SK-N-SH treated with all-trans-retinoic acid at 6 μM for 48 hours (cell line): ENCODE measurements around the gene HOXA7.

Experiments used
- ATAC-seq: fragments of 200-7000 bp; cut with Tn5 transposase; 3 replicates; pipeline ENCODE4 v1.9.1; 2020; ENCODE audit warnings: mild to moderate bottlenecking, moderate library complexity
- ARNTL ChIP-seq: fragments of 450-650 bp; formaldehyde crosslinking; IDR thresholded peaks from 2 replicates; pipeline ENCODE4 v1.5.0; 2020; ENCODE audit warnings: low read depth, mild to moderate bottlenecking, moderate library complexity, borderline replicate concordance
- BACH2 ChIP-seq: fragments of 250-450 bp; sonication (Bioruptor Pico); IDR thresholded peaks from 2 replicates; pipeline ENCODE4 v1.9.0; 2021; ENCODE audit warnings: mild to moderate bottlenecking, borderline replicate concordance
- CSDC2 ChIP-seq: fragments of 250-450 bp; sonication (Bioruptor Pico); IDR thresholded peaks from 2 replicates; pipeline ENCODE4 v1.5.0; 2020; ENCODE audit warnings: mild to moderate bottlenecking, moderate library complexity
- ESRRG ChIP-seq: fragments of 250-450 bp; sonication (Bioruptor Pico); IDR thresholded peaks from 2 replicates; pipeline ENCODE4 v1.6.1; 2021; ENCODE audit warnings: mild to moderate bottlenecking
- GLIS3 ChIP-seq: fragments of 250-450 bp; sonication (Bioruptor Pico); IDR thresholded peaks from 2 replicates; pipeline ENCODE4 v1.5.0; 2020; ENCODE audit warnings: mild to moderate bottlenecking, moderate library complexity
- ISL1 ChIP-seq: fragments of 250-450 bp; sonication (Bioruptor Pico); IDR thresholded peaks from 2 replicates; pipeline ENCODE4 v2.1.2; 2022; ENCODE audit warnings: mild to moderate bottlenecking, moderate library complexity
- OSR1 ChIP-seq: fragments of 250-450 bp; sonication (Bioruptor Pico); IDR thresholded peaks from 2 replicates; pipeline ENCODE4 v1.8.0; 2022; ENCODE audit warnings: moderate library complexity, mild to moderate bottlenecking, inconsistent platforms
- PPARA ChIP-seq: fragments of 250-450 bp; sonication (Bioruptor Pico); IDR thresholded peaks from 2 replicates; pipeline ENCODE4 v1.5.0; 2020; ENCODE audit warnings: mild to moderate bottlenecking, borderline replicate concordance
- SNAI2 ChIP-seq: fragments of 250-450 bp; sonication (Bioruptor Pico); IDR thresholded peaks from 2 replicates; pipeline ENCODE4 v1.5.0; 2020; ENCODE audit warnings: mild to moderate bottlenecking, moderate library complexity
- TOX ChIP-seq: fragments of 250-450 bp; sonication (Bioruptor Pico); IDR thresholded peaks from 2 replicates; pipeline ENCODE4 v1.8.0; 2021; ENCODE audit warnings: mild to moderate bottlenecking, moderate library complexity, borderline replicate concordance
- ZC3H10 ChIP-seq: fragments of 250-450 bp; sonication (Bioruptor Pico); IDR thresholded peaks from 2 replicates; pipeline ENCODE4 v1.5.1; 2021; ENCODE audit warnings: mild to moderate bottlenecking, moderate library complexity
- ZFP3 ChIP-seq: fragments of 250-450 bp; sonication (Bioruptor Pico); IDR thresholded peaks from 2 replicates; pipeline ENCODE4 v1.5.0; 2020; ENCODE audit warnings: mild to moderate bottlenecking, moderate library complexity
- ZFP30 ChIP-seq: fragments of 450-650 bp; formaldehyde crosslinking; IDR thresholded peaks from 2 replicates; pipeline ENCODE4 v1.5.0; 2022; ENCODE audit warnings: mild to moderate bottlenecking, moderate library complexity
- ZNF565 ChIP-seq: fragments of 450-650 bp; formaldehyde crosslinking; conservative IDR thresholded peaks from 2 replicates; pipeline ENCODE4 v1.5.0; 2020; ENCODE audit warnings: low read depth, mild to moderate bottlenecking, moderate library complexity
- ZNF70 ChIP-seq: fragments of 450-650 bp; formaldehyde crosslinking; IDR thresholded peaks from 2 replicates; pipeline ENCODE4 v1.5.0; 2020; ENCODE audit warnings: mild to moderate bottlenecking, moderate library complexity
- ZNF8 ChIP-seq: fragments of 450-650 bp; formaldehyde crosslinking; IDR thresholded peaks from 2 replicates; pipeline ENCODE4 v1.5.0; 2020; ENCODE audit warnings: mild to moderate bottlenecking, moderate library complexity
- TF ChIP-seq, protein P1 (sequence below): fragments of 250-450 bp; sonication (Bioruptor Pico); IDR thresholded peaks from 2 replicates; pipeline ENCODE4 v1.5.1; 2020; ENCODE audit warnings: low read depth, mild to moderate bottlenecking, moderate library complexity
- TF ChIP-seq, protein P2 (sequence below): fragments of 250-450 bp; sonication (Bioruptor Pico); IDR thresholded peaks from 2 replicates; pipeline ENCODE4 v1.5.0; 2020; ENCODE audit warnings: mild to moderate bottlenecking, moderate library complexity
- TF ChIP-seq, protein P3 (sequence below): fragments of 250-450 bp; sonication (Bioruptor Pico); IDR thresholded peaks from 2 replicates; pipeline ENCODE4 v1.8.0; 2021; ENCODE audit warnings: low read depth, mild to moderate bottlenecking, moderate library complexity, borderline replicate concordance

HOXA7 gene

GRCh38 chr7:27203964-27204594, 47.6 kb upstream of the HOXA7 start:
- no peak for ATAC-seq
- TF ChIP-seq ZNF565 (CRISPR knock-in tag) = no peak
- no peak for TF ChIP-seq GLIS3 (CRISPR knock-in tag)
- no peak for TF ChIP-seq TOX (CRISPR knock-in tag)
- no peak for TF ChIP-seq ZNF70 (CRISPR knock-in tag)
- TF ChIP-seq PPARA = no peak
- no peak for TF ChIP-seq ZFP3 (CRISPR knock-in tag)
- no peak for TF ChIP-seq ARNTL (CRISPR knock-in tag)
- no peak for TF ChIP-seq BACH2 (CRISPR knock-in tag)
- TF ChIP-seq, protein P1, sequence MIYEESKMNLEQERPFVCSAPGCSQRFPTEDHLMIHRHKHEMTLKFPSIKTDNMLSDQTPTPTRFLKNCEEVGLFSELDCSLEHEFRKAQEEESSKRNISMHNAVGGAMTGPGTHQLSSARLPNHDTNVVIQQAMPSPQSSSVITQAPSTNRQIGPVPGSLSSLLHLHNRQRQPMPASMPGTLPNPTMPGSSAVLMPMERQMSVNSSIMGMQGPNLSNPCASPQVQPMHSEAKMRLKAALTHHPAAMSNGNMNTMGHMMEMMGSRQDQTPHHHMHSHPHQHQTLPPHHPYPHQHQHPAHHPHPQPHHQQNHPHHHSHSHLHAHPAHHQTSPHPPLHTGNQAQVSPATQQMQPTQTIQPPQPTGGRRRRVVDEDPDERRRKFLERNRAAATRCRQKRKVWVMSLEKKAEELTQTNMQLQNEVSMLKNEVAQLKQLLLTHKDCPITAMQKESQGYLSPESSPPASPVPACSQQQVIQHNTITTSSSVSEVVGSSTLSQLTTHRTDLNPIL = no peak
- TF ChIP-seq ZC3H10 (CRISPR knock-in tag) = no peak
- no peak for TF ChIP-seq OSR1
- no peak for TF ChIP-seq ISL1 (CRISPR knock-in tag)

- TF ChIP-seq ARNTL (CRISPR knock-in tag) = no peak
- no peak for TF ChIP-seq CSDC2 (CRISPR knock-in tag)
- TF ChIP-seq SNAI2 = no peak
- TF ChIP-seq GLIS3 (CRISPR knock-in tag) = no peak
- no peak for TF ChIP-seq PPARA
- TF ChIP-seq, protein P2, sequence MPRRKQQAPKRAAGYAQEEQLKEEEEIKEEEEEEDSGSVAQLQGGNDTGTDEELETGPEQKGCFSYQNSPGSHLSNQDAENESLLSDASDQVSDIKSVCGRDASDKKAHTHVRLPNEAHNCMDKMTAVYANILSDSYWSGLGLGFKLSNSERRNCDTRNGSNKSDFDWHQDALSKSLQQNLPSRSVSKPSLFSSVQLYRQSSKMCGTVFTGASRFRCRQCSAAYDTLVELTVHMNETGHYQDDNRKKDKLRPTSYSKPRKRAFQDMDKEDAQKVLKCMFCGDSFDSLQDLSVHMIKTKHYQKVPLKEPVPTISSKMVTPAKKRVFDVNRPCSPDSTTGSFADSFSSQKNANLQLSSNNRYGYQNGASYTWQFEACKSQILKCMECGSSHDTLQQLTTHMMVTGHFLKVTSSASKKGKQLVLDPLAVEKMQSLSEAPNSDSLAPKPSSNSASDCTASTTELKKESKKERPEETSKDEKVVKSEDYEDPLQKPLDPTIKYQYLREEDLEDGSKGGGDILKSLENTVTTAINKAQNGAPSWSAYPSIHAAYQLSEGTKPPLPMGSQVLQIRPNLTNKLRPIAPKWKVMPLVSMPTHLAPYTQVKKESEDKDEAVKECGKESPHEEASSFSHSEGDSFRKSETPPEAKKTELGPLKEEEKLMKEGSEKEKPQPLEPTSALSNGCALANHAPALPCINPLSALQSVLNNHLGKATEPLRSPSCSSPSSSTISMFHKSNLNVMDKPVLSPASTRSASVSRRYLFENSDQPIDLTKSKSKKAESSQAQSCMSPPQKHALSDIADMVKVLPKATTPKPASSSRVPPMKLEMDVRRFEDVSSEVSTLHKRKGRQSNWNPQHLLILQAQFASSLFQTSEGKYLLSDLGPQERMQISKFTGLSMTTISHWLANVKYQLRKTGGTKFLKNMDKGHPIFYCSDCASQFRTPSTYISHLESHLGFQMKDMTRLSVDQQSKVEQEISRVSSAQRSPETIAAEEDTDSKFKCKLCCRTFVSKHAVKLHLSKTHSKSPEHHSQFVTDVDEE (CRISPR knock-in tag) = no peak
- TF ChIP-seq ZNF565 (CRISPR knock-in tag) = no peak
- TF ChIP-seq ESRRG (CRISPR knock-in tag) = no peak
- TF ChIP-seq ZC3H10 (CRISPR knock-in tag) = no peak
- TF ChIP-seq, protein P3, sequence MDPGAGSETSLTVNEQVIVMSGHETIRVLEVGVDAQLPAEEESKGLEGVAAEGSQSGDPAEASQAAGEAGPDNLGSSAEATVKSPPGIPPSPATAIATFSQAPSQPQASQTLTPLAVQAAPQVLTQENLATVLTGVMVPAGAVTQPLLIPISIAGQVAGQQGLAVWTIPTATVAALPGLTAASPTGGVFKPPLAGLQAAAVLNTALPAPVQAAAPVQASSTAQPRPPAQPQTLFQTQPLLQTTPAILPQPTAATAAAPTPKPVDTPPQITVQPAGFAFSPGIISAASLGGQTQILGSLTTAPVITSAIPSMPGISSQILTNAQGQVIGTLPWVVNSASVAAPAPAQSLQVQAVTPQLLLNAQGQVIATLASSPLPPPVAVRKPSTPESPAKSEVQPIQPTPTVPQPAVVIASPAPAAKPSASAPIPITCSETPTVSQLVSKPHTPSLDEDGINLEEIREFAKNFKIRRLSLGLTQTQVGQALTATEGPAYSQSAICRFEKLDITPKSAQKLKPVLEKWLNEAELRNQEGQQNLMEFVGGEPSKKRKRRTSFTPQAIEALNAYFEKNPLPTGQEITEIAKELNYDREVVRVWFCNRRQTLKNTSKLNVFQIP = no peak
- no peak for TF ChIP-seq ZNF8 (CRISPR knock-in tag)
- TF ChIP-seq, protein P1 = no peak
- TF ChIP-seq ZNF70 (CRISPR knock-in tag) = no peak
- TF ChIP-seq ISL1 (CRISPR knock-in tag) = no peak
- no peak for ATAC-seq
Measured at GRCh38 chr7:27203365-27203953, 47.0 kb upstream of the HOXA7 start.

DNA sequence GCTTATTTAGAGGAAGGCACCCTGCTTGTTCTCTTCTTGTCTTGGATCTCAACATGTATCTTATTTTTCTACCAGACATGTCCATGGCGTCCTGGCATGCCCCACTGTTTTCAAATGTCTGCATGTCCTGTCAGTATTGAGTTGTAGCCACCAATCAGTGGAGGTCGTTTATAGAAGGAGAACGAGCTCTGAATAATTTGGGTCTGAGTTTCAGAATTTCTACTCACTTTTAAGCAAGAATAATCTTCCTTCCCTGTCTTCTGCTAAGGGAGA, 46.3 kb upstream of the HOXA7 start:
- no peak for TF ChIP-seq ESRRG (CRISPR knock-in tag)
- no peak for TF ChIP-seq TOX (CRISPR knock-in tag)
- TF ChIP-seq ARNTL (CRISPR knock-in tag) = no peak
- TF ChIP-seq, protein P1 = no peak
- no peak for TF ChIP-seq BACH2 (CRISPR knock-in tag)
- TF ChIP-seq ZFP30 (CRISPR knock-in tag) = no peak
- TF ChIP-seq OSR1 = no peak
- ATAC-seq = no peak
